GM21619 (cell line): ENCODE measurements around the gene TRAPPC1.

Experiments
- ATAC-seq: cut with Tn5 transposase; IDR thresholded peaks from one replicate; pipeline ENCODE4 v1.9.1; 2021; ENCODE audit not compliant: unreplicated experiment

The TRAPPC1 gene

GRCh38 chr17:7943291-7943690 lies 11.5 kb upstream of the TRAPPC1 start:
- ATAC-seq = no peak

DNA sequence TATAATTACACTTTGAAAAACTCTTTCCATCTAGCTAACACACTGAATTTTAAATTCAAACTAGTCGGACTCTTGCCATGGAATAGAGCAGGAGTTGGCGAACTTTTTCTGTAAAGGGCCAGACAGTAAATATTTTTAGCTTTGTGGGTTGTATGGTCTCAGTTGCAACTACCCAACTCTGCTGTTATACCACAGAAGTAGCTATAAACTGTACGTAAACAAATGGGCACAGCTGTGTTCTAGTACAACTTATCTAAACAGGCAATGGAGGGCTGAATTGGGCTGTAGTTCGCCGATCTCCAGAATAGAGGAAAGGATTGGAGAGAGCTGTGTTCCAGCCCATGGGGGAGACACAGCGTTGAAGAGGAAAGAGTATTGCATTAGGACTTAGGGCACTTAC lies 9.0 kb upstream of the TRAPPC1 start:
- ATAC-seq = no peak

- ATAC-seq = no peak
Observed at GRCh38 chr17:7940034-7940433, 8.3 kb upstream of the TRAPPC1 start.

DNA sequence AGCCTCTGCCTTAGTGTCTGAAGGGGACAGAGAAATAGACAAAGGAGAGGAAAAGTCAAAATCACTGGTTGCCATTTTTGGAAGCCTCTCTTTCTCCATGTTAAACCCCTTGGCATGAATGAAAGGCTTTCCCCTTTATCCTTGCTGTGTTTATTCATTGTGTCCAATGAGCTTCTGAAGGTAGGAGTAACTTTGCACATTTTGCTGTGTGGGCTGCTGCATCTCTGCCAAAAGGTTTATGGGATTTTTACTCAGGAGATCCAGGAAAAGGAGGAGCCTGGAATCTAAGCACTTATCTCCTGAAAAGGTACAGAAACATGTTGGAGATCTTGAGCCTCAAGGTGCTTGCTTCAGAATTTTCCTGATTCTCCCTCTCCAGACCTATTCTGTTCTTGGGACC lies 4.1 kb upstream of the TRAPPC1 start:
- no peak for ATAC-seq

DNA sequence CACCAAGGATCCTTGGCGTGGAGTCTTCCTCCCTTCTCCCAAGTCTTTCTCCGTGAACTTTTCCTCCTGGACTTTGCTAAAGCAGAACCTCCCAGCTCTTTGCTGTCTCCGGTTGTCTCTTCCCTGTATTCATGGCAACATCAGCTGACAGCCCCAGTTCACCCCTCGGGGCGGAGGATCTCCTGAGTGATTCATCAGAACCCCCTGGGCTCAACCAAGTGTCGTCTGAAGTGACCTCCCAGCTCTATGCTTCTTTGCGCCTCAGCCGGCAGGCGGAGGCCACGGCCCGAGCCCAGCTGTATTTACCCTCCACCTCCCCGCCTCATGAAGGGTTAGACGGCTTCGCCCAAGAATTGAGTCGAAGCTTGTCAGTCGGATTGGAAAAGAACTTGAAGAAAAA lies 1.2 kb upstream of the TRAPPC1 start:
- no peak for ATAC-seq

GRCh38 chr17:7932483-7932891 lies 741 bp upstream of the TRAPPC1 start:
- ATAC-seq = no peak

DNA sequence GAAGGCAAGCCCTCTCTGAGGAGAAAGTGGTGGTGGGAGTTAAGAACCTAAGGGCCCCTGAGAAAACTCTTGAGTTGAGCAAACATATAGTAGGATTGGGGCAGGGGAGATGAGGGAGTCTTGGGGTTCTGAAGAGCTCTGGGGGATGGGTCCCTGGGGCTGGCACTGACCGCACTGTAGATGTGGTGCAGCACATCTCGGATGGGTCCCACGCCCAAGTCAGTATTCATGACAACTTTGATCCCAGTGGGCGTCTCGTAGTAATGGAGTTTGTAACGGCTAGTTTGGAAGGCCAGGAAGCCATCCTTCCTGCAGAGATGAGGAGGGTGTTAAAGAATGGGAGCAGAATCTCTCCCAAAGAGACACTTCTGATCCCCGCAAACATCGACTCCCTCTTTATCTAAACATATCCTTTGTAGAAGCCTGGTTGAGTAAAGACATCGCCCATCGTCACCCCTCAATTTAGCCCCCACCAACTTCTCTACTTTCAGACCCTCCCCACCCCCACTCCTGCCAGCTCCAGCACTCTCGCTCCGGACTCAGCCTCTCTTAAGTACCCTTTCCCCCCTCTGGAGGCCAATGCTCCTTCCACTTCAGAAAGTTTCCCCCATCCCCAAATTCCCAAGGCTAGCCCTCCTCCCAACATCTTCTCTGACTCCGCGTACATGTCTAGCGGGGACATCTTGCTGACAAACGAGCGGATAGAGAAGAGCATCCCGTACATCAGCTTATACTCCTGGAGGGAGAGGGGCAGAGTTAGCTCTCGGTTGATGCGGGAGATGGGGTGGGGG lies 710 bp downstream of the TRAPPC1 start:
- ATAC-seq = no peak

GRCh38 chr17:7929158-7930023 lies 2.4 kb downstream of the TRAPPC1 start, which contains the start of gene KCNAB3:
Gene KCNAB3 (minus strand): TSS chr17:7929856. CDS start chr17:7929435, 421 bp downstream.
- no peak for ATAC-seq

DNA sequence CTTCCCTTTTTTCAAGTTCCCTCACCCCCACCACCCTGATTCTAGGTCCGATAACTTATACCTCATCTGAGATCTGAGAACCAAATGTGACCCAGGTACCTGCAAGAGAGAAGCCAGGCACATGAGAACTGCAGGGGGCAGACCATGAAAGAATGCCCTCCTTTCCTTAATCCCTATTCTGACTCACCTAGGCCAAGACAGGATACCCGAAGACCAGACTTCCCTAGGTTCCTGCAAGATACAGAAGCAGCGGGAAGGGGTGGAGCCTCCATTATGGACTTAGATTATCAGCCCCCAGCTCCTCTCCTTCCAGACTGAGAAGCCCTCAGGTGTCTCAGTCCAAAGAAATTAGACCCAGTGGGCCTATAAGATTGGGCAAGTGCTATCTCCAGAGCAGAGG lies 4.2 kb downstream of the TRAPPC1 start:
- no peak for ATAC-seq

DNA sequence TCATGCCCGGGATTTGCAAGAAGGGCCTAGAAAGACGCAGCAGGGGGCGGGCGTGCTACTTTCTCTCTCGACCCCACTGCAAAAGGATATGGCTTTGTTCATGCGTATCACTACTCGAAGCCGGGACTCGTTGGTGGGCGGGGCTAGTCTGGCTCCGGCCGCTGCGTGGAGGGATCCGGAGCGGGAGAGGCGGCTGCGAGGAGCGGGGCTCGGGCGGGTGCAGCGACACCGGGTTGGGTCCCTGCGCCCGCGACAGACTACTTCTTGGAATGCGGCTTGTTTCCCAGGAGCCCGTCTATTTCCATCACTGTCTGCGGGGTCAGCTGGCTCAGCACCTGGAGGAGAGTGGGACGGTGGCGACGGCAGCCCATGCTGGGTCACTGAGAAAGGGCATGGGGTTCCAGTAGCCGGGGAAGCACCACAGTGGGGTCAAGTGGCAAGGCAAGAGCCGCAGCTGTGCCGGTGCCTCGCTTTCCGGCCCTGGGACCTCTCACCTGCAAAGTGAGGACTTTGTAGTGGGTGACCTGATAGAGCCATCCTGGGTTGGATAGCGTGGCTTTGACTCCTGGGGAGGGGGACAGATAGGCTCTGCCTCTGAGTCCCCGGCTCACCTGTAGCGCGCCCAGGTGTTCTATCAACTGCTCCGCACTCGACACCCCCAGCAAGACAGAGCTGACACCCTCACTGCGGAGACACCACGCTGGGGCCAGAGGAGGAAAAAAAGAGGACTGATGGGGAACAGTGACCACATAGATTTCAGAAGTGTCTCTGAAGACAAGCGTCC lies 8.7 kb downstream of the TRAPPC1 start:
- no peak for ATAC-seq

DNA sequence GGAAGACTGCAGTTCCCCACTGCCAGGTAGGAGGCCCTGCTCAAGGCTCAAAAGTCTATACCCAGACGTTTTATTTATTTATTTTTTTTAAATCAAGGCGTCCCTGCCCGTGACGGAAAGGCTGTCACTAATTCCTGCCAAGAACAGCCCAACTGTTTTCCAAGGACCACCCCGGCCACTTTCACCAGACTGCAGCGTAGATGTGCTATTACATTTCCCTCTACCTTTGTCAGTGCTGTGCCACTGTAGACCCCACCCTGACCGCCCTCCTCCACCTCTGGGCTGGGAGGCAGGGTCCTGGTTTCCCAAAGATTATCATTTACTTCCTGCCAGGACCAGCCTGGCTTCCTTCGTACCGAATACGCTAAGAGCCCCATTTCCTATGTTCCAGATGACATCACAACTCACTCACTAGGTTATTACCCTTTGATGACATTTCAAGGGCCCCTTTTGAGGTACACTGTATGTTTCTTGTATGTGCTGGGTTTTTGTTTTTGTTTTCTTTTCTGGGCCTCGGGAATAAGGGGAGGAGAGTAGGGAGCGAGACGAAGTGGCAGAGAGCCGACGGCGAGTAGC lies 9.4 kb downstream of the TRAPPC1 start:
- no peak for ATAC-seq

DNA sequence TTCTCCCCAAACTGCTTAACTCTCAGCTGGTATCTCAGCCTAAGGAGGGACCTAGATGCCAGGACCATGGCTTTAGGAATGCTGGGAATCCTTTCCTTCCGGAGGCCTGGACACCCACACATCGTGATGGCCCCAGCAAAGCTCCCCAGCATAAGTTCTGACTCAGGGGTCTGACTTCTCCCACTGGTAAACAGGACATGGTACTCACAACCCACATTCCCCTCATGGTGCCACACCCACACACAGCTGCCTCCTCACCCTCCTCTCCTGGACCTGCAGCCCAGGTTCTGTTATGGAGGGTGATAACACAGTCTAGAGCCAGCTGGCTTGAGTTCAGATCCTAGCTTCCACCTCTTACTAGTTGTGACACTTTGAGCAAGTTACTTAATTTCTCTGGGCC lies 14.9 kb downstream of the TRAPPC1 start:
- ATAC-seq = no peak

- peak; percentile 6 for ATAC-seq
Observed at GRCh38 chr17:7916385-7916682, 15.4 kb downstream of the TRAPPC1 start.

DNA sequence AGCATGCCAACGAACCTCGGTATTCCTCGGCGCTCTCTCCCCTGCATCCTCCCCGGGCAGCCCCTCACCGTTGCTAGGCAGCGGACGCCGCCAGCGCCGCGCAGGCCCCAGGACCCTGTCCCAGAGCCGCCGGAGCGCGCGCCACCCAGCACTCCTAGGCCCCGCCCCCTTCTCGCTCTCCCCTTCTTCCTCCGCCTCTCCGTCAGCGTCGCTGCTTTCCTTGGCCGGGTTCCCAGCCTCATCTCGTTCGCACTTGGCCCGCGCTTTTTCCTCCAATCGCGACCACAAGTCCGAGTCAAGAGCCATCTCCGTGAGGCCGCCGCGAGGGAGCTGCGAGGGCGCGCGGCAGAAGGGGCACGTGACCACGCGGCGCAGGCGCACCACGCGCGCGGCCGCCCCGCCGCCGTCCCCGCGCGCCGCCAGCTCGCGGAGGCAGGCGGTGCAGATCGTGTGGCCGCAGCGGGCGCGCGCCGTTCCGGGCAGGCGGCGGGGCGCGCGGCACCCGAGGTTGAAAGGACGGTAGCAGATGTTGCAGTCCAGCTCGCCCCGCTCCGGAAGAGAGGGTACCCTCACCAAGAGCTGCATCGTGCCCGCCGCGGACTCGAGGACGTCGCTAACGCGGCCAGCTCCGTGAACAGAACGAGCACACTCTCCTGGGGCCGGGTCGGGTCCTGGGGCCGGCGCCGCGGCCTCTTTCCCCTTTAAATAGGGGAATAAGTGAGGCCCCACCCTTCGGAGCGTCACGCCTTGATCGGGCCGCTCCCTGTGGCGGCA lies 15.9 kb downstream of the TRAPPC1 start, which contains the start of gene RNF227:
Gene RNF227, minus strand, starts transcription at position 679 of the 774 bp plus-strand sequence. Its CDS starts 94 bp downstream, at position 585.
- peak; percentile 63 for ATAC-seq

- ATAC-seq = peak; percentile 6
Observed at GRCh38 chr17:7915179-7915610, 16.6 kb downstream of the TRAPPC1 start.

DNA sequence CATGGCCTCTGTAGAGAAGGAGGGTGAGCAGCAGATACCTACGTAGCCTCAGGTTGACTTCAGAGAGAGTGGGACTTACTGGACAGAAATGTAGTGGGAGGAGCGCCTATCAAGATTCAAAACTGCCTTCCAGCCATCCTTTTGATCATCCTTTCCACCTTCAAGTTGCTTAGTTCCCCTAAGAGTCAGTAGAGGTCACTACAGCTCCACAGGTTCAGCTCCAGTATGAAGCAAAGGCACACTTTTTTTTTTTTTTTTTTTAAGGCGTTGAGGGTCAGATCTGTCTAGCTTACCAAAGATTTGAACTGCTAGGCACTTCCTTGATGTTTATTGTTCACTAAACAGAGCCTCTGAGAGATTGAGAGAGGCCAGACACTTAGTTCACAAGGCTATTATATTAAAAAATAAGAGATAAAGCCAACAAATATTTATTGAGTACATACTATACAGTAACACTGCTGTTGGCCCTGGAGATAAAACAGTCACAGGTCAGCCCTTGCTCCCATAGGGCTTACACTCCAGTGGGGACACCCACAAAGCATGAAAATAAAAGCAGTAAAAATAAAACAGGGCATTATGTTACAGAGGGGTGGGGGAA lies 18.7 kb downstream of the TRAPPC1 start:
- no peak for ATAC-seq

GRCh38 chr17:7911116-7911515 lies 20.6 kb downstream of the TRAPPC1 start:
- ATAC-seq = no peak

DNA sequence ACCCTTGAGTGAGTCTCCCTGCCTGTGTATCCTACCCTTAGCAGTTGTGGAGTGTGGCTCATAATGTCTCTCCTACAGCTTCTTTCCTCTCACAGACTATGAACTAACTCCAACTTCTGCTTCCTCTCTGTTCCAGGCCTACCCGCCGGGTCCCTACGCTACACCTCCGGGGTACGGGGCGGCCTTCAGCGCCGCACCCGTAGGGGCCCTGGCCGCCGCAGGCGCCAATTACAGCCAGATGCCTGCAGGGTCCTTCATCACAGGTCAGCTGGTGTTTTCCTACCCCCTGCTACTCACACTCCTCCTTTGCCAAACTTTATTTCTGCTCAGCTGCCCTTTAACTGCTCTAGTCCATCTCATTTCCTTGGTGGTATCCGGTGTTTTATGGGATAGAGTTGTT lies 21.0 kb downstream of the TRAPPC1 start:
- ATAC-seq = no peak

GRCh38 chr17:7910281-7910680 lies 21.5 kb downstream of the TRAPPC1 start:
- ATAC-seq = no peak

DNA sequence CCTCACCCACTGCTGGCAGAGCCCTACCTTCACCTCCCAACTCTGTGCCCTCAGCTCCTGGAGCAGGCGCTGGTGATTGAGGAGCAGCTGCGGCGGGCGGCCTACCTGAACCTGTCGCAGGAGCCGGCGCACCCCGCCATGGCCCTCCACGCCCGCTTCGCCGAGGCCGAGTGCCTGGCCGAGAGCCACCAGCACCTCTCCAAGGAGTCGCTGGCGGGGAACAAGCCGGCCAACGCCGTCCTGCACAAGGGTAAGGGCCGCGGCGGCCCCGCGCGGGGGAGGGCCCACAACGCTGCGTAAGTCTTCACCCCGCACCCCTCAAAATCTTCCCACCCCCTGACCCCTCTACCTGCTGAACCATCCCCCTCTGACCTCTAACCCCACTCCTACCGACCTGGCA lies 22.7 kb downstream of the TRAPPC1 start:
- ATAC-seq = no peak
